Measurements from ENCODE around the gene FAM228A.

FAM228A gene

GRCh38 chr2:24225499-24226242 lies 50.8 kb downstream of the FAM228A start:
- no peak for DNase-seq (ENCODE audit: low spot score)

GRCh38 chr2:24228470-24228869 lies 53.6 kb downstream of the FAM228A start:
- peak; percentile 29 for DNase-seq (ENCODE audit: low spot score)

GRCh38 chr2:24231461-24231881 lies 56.6 kb downstream of the FAM228A start:
- no peak for DNase-seq (ENCODE audit: low spot score)

GRCh38 chr2:24233321-24233720 lies 58.5 kb downstream of the FAM228A start:
- DNase-seq (ENCODE audit: low spot score), result no peak

- no peak for DNase-seq (ENCODE audit: low spot score)
These were observed 62.5 kb downstream of the FAM228A start for GRCh38 chr2:24237313-24237712.

- no peak for DNase-seq (ENCODE audit: low spot score)
These were observed 63.3 kb downstream of the FAM228A start for GRCh38 chr2:24238158-24238557.

- no peak for DNase-seq (ENCODE audit: low spot score)
These were observed 64.7 kb downstream of the FAM228A start for GRCh38 chr2:24239553-24239952.

All from RKO (cell line).